ENCODE data around the gene PRKCE. TPM values are rescaled to one million over a fixed set of nuclear protein-coding genes. Genes with fewer than 3 reads are reported as not detected.

The PRKCE gene
- total and polyA plus RNA-seq, 4 donors, result 2.5 to 38.6 (median 5.8) TPM

GRCh38 chr2:45769056-45769455 lies 117.6 kb downstream of the PRKCE start:
- H3K4me3 ChIP-seq (ENCODE audit: low read depth in 1 of 3, low read length in 3 of 3), result no peak overlapping the region
- no peaks in the 10 kb centered on the region for H3K27me3 ChIP-seq (ENCODE audit: control insufficient read depth in 4 of 4, insufficient read depth in 4 of 4, low read length in 3 of 4)
- 96% methylated on average over 2 of the region's 2 CpGs for WGBS
- H3K9me3 ChIP-seq (ENCODE audit: control insufficient read depth in 4 of 4, low read length in 3 of 4), result no peaks in the 10 kb centered on the region
- H3K9ac ChIP-seq (ENCODE audit: low read depth in 1 of 2, low read length in 2 of 2), result no peak overlapping the region
- DNase-seq (ENCODE audit: low spot score), result no peak
- no peak overlapping the region for H3K27ac ChIP-seq (ENCODE audit: low read depth in 1 of 2, low read length in 2 of 2)
- H3K4me1 ChIP-seq (ENCODE audit: control insufficient read depth in 4 of 4, insufficient read depth in 4 of 4, low read length in 3 of 4), result peaks cover 3 to 16% (median 11%) of the 10 kb centered on the region in 4 donors
- no peaks in the 10 kb centered on the region for H3K36me3 ChIP-seq (ENCODE audit: control insufficient read depth in 4 of 4, insufficient read depth in 3 of 4, low read depth in 1 of 4, low read length in 3 of 4)
- TF ChIP-seq TAF1 (conservative IDR thresholded peaks at IDR 0.05), result no peak
- TF ChIP-seq HNF4G (IDR thresholded peaks at IDR 0.05), result no peak
- TF ChIP-seq FOXA2 (IDR thresholded peaks at IDR 0.05), result no peak
- TF ChIP-seq EGR1 (IDR thresholded peaks at IDR 0.05; ENCODE audit: low read depth in 2 of 2), result no peak
- TF ChIP-seq RXRA (IDR thresholded peaks at IDR 0.05), result no peak
- TF ChIP-seq, protein P1, sequence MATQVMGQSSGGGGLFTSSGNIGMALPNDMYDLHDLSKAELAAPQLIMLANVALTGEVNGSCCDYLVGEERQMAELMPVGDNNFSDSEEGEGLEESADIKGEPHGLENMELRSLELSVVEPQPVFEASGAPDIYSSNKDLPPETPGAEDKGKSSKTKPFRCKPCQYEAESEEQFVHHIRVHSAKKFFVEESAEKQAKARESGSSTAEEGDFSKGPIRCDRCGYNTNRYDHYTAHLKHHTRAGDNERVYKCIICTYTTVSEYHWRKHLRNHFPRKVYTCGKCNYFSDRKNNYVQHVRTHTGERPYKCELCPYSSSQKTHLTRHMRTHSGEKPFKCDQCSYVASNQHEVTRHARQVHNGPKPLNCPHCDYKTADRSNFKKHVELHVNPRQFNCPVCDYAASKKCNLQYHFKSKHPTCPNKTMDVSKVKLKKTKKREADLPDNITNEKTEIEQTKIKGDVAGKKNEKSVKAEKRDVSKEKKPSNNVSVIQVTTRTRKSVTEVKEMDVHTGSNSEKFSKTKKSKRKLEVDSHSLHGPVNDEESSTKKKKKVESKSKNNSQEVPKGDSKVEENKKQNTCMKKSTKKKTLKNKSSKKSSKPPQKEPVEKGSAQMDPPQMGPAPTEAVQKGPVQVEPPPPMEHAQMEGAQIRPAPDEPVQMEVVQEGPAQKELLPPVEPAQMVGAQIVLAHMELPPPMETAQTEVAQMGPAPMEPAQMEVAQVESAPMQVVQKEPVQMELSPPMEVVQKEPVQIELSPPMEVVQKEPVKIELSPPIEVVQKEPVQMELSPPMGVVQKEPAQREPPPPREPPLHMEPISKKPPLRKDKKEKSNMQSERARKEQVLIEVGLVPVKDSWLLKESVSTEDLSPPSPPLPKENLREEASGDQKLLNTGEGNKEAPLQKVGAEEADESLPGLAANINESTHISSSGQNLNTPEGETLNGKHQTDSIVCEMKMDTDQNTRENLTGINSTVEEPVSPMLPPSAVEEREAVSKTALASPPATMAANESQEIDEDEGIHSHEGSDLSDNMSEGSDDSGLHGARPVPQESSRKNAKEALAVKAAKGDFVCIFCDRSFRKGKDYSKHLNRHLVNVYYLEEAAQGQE (IDR thresholded peaks at IDR 0.05), result no peak
- no peak for TF ChIP-seq JUND (IDR thresholded peaks at IDR 0.05)
- TF ChIP-seq, protein P2, sequence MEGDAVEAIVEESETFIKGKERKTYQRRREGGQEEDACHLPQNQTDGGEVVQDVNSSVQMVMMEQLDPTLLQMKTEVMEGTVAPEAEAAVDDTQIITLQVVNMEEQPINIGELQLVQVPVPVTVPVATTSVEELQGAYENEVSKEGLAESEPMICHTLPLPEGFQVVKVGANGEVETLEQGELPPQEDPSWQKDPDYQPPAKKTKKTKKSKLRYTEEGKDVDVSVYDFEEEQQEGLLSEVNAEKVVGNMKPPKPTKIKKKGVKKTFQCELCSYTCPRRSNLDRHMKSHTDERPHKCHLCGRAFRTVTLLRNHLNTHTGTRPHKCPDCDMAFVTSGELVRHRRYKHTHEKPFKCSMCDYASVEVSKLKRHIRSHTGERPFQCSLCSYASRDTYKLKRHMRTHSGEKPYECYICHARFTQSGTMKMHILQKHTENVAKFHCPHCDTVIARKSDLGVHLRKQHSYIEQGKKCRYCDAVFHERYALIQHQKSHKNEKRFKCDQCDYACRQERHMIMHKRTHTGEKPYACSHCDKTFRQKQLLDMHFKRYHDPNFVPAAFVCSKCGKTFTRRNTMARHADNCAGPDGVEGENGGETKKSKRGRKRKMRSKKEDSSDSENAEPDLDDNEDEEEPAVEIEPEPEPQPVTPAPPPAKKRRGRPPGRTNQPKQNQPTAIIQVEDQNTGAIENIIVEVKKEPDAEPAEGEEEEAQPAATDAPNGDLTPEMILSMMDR (IDR thresholded peaks at IDR 0.05; ENCODE audit: low read depth, low read length, missing input control), result no peak
- no peak for TF ChIP-seq YY1 (IDR thresholded peaks at IDR 0.05)
- no peak for TF ChIP-seq MAX (IDR thresholded peaks at IDR 0.05)
- TF ChIP-seq HNF4A (conservative IDR thresholded peaks at IDR 0.05), result no peak
- TF ChIP-seq FOXA1 (IDR thresholded peaks at IDR 0.05), result no peak
- TF ChIP-seq GABPA (IDR thresholded peaks at IDR 0.05 in 1 of 2, conservative IDR thresholded peaks at IDR 0.05 in 1 of 2), result no peak

- no peak overlapping the region for H3K9ac ChIP-seq (ENCODE audit: low read depth in 1 of 2, low read length in 2 of 2)
- peaks cover 3 to 16% (median 8%) of the 10 kb centered on the region in 4 donors for H3K4me1 ChIP-seq (ENCODE audit: control insufficient read depth in 4 of 4, insufficient read depth in 4 of 4, low read length in 3 of 4)
- H3K4me3 ChIP-seq (ENCODE audit: low read depth in 1 of 3, low read length in 3 of 3), result no peak overlapping the region
- no peaks in the 10 kb centered on the region for H3K36me3 ChIP-seq (ENCODE audit: control insufficient read depth in 4 of 4, insufficient read depth in 3 of 4, low read depth in 1 of 4, low read length in 3 of 4)
- H3K9me3 ChIP-seq (ENCODE audit: control insufficient read depth in 4 of 4, low read length in 3 of 4), result no peaks in the 10 kb centered on the region
- no peak for TF ChIP-seq HNF4G (IDR thresholded peaks at IDR 0.05)
- TF ChIP-seq HNF4A (conservative IDR thresholded peaks at IDR 0.05), result no peak
- no peak for DNase-seq (ENCODE audit: low spot score)
- no peak overlapping the region for H3K27ac ChIP-seq (ENCODE audit: low read depth in 1 of 2, low read length in 2 of 2)
- no peaks in the 10 kb centered on the region for H3K27me3 ChIP-seq (ENCODE audit: control insufficient read depth in 4 of 4, insufficient read depth in 4 of 4, low read length in 3 of 4)
- WGBS, result 95% methylated on average over 15 of the region's 15 CpGs
Measured at GRCh38 chr2:45769854-45770576, 118.5 kb downstream of the PRKCE start.

Data from liver (tissue), 9 donors.